Measurements from ENCODE around the gene TEX29. TPM values are rescaled to one million over a fixed set of nuclear protein-coding genes. Genes with fewer than 3 reads are reported as not detected.

The TEX29 gene
- total and polyA plus RNA-seq, 2 of the 4 experiments (the other 2 are of a cell fraction): 0.46 TPM; not detected in 1

GRCh38 chr13:111367340-111367739 lies 46.9 kb downstream of the TEX29 start:
- CTCF ChIA-PET: interaction anchor here (1.0 kb wide), 1 partner anchor 61 kb away, joined by 3 read pairs; no protein-coding TSS in a partner anchor
- BruUV-seq (replicated peaks): no TSS peak
- H2BK120ac ChIP-seq (ENCODE audit: low read depth, low read length): no peak overlapping the region

More at GRCh38 chr13:111367340-111367739, 46.9 kb downstream of the TEX29 start:
- DNase-seq (no peak), ATAC-seq (ENCODE audit: low read depth) (no peak)
- Histone ChIP-seq H3K9ac (ENCODE audit: low read depth, low read length) (no peak overlapping the region), H4K8ac (ENCODE audit: low read depth in 2 of 2, low read length in 2 of 2) (no peak overlapping the region), H2BK5ac (ENCODE audit: low read depth, low read length, poor library complexity, severe bottlenecking) (no peak overlapping the region), H4K5ac (ENCODE audit: low read depth, low read length) (no peak overlapping the region), H2AFZ (replicated peaks; ENCODE audit: low read length, poor library complexity) (no peak overlapping the region), H2BK20ac (ENCODE audit: low read depth, low read length) (no peak overlapping the region), H3K36me3 (ENCODE audit: control insufficient read depth, insufficient read depth, low read length) (no peaks in the 10 kb centered on the region), H2AK5ac (ENCODE audit: low read depth, low read length) (no peak overlapping the region), H2AK9ac (replicated peaks; ENCODE audit: low read depth, low read length, poor library complexity) (no peak overlapping the region), H3K27me3 (ENCODE audit: control insufficient read depth, insufficient read depth, low read length) (peaks cover 7% of the 10 kb centered on the region; the same call in 1 of the 2 replicates), H3K4me2 (ENCODE audit: low read depth, low read length) (no peak overlapping the region), H3K27ac (ENCODE audit: insufficient read depth, low read length) (no peak overlapping the region), H3K14ac (replicated peaks; ENCODE audit: low read depth, low read length) (no peak overlapping the region), H3K23ac (ENCODE audit: low read depth, low read length) (no peak overlapping the region), H4K91ac (ENCODE audit: insufficient read depth, low read depth, low read length) (no peak overlapping the region), H3K9me1 (ENCODE audit: insufficient read depth, low read length) (no peaks in the 10 kb centered on the region), H3K4ac (ENCODE audit: low read depth, low read length) (no peak overlapping the region), H2BK15ac (ENCODE audit: low read depth, low read length) (no peak overlapping the region), H3K4me3 (ENCODE audit: insufficient read depth, low read depth, low read length) (no peak overlapping the region), H3K56ac (ENCODE audit: extremely low read depth, insufficient read depth, low read length) (no peak overlapping the region), H4K20me1 (ENCODE audit: insufficient read depth, low read length) (no peaks in the 10 kb centered on the region), H3K4me1 (ENCODE audit: control insufficient read depth, insufficient read depth, low read length) (peaks cover 3% of the 10 kb centered on the region; the same call in 1 of the 2 replicates), H3K18ac (ENCODE audit: low read depth, low read length) (no peak overlapping the region), H3K79me1 (ENCODE audit: low read depth in 1 of 2, low read length in 2 of 2) (no peaks in the 10 kb centered on the region), H3K9me3 (ENCODE audit: control insufficient read depth, insufficient read depth, low read length) (no peaks in the 10 kb centered on the region)
- dilution Hi-C loops (cut with HindIII; ENCODE audit: low sequenced_read_pairs, unreplicated experiment): no loop called here
- TF ChIP-seq CEBPB (IDR thresholded peaks at IDR 0.05; ENCODE audit: low read depth, low read length) (no peak), MXI1 (IDR thresholded peaks at IDR 0.05; ENCODE audit: borderline replicate concordance, low read depth, low read length) (no peak), RCOR1 (IDR thresholded peaks at IDR 0.05; ENCODE audit: insufficient replicate concordance, low read length) (no peak), USF2 (IDR thresholded peaks at IDR 0.05; ENCODE audit: low read depth, low read length) (no peak), RAD21 (IDR thresholded peaks at IDR 0.05; ENCODE audit: low read length) (no peak), SMC3 (IDR thresholded peaks at IDR 0.05; ENCODE audit: low read depth, low read length) (no peak), MAZ (IDR thresholded peaks at IDR 0.05; ENCODE audit: borderline replicate concordance, low read depth, low read length) (no peak), POLR2A (IDR thresholded peaks at IDR 0.05; ENCODE audit: low read depth, low read length) (no peak), CTCF (conservative IDR thresholded peaks at IDR 0.05; ENCODE audit: low read depth, low read length) (no peak), NFE2L2 (IDR thresholded peaks at IDR 0.05; ENCODE audit: low read depth, low read length) (no peak), MAFK (IDR thresholded peaks at IDR 0.05; ENCODE audit: low read depth, low read length) (no peak)
- in situ Hi-C loops (cut with MboI; ENCODE audit: low sequenced_read_pairs): no loop called here
- intact Hi-C loops (cut with micrococcal nuclease): no loop called here
- WGBS, 2 experiments (ENCODE audit: extremely low coverage in 2 of 2, insufficient read length in 1 of 2): no CpG with 5 or more reads among the region's 2 CpGs
- POLR2A ChIA-PET (ENCODE audit: unreplicated experiment): no interaction called here

All from IMR-90 (cell line).